KMS-11 (cell line): ENCODE results near the gene ZSWIM6.

Source experiments
- H2AFZ ChIP-seq: fragments of 200-600 bp; sonication (generic); 2 replicates; pipeline ENCODE4 v1.6.1; 2016; ENCODE audit warnings: antibody characterized with exemption, mixed run types, low read depth
- H3K27ac ChIP-seq: fragments of 200-600 bp; sonication (generic); 2 replicates; pipeline ENCODE4 v1.6.1; 2016; ENCODE audit warnings: mild to moderate bottlenecking, mixed run types
- H3K27me3 ChIP-seq: fragments of 200-600 bp; sonication (generic); 2 replicates; pipeline ENCODE4 v1.6.1; 2017; ENCODE audit warnings: mild to moderate bottlenecking, low read depth, mixed run types, moderate library complexity; ENCODE audit not compliant: insufficient read depth
- H3K36me3 ChIP-seq: fragments of 200-600 bp; sonication (generic); 2 replicates; pipeline ENCODE4 v1.6.1; 2017; ENCODE audit warnings: mild to moderate bottlenecking, mixed run types; ENCODE audit not compliant: insufficient read depth
- H3K4me1 ChIP-seq: fragments of 200-600 bp; sonication (generic); 2 replicates; pipeline ENCODE4 v1.6.1; 2016; ENCODE audit warnings: mild to moderate bottlenecking, low read depth, mixed run types; ENCODE audit not compliant: poor library complexity, severe bottlenecking
- H3K4me2 ChIP-seq: fragments of 200-600 bp; sonication (generic); 2 replicates; pipeline ENCODE4 v1.7.0; 2016; ENCODE audit warnings: mild to moderate bottlenecking, mixed run types
- H3K4me3 ChIP-seq: fragments of 200-600 bp; sonication (generic); IDR thresholded peaks from 2 replicates; pipeline ENCODE4 v1.6.1; 2017; ENCODE audit warnings: low read depth, low read length, mixed read lengths; ENCODE audit not compliant: insufficient read depth
- H3K79me2 ChIP-seq: fragments of 200-600 bp; sonication (generic); 2 replicates; pipeline ENCODE4 v1.6.1; 2016; ENCODE audit warnings: low read depth, mixed run types; ENCODE audit not compliant: insufficient read depth
- H3K9ac ChIP-seq: fragments of 200-600 bp; sonication (generic); 2 replicates; pipeline ENCODE4 v1.6.1; 2016; ENCODE audit warnings: mild to moderate bottlenecking, mixed run types
- H4K20me1 ChIP-seq: fragments of 200-600 bp; sonication (generic); 2 replicates; pipeline ENCODE4 v1.6.1; 2016; ENCODE audit warnings: mild to moderate bottlenecking, mixed run types; ENCODE audit not compliant: insufficient read depth
- CTCF ChIP-seq: fragments of 200-600 bp; sonication (generic); conservative IDR thresholded peaks from 2 replicates; pipeline ENCODE4 v1.6.1; 2017; ENCODE audit warnings: low read depth, mild to moderate bottlenecking, antibody characterized with exemption, low read length, moderate library complexity, mixed read lengths

The ZSWIM6 gene

DNA sequence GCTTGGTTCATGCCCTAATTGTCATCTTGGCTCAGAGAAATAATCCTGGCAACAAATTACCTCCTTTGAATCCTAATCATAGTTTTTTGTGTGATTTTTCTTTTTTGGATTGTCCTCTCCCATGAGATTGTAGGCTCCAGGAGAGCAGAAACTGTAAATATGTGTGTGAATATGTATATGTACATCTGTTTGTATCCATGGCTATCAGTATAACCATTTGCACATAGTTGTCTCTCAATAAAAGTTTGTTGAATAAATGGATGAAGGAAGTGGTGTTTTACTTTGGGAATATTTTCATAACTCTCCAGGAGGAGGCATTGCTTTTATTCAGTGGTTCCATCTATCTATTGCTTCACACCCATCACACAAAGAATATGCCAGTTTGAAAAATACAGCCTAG, 20.1 kb downstream of the ZSWIM6 start:
- Histone ChIP-seq H3K79me2 (peaks cover 31% of the 10 kb centered on the region; the same call in 1 of the 2 replicates), H3K27me3 (no peaks in the 10 kb centered on the region), H4K20me1 (no peaks in the 10 kb centered on the region), H3K36me3 (no peaks in the 10 kb centered on the region), H2AFZ (no peak overlapping the region), H3K4me2 (no peak overlapping the region), H3K27ac (no peak overlapping the region), H3K9ac (no peak overlapping the region), H3K4me3 (no peak overlapping the region), H3K4me1 (peaks cover 12% of the 10 kb centered on the region)
- TF ChIP-seq CTCF = no peak

DNA sequence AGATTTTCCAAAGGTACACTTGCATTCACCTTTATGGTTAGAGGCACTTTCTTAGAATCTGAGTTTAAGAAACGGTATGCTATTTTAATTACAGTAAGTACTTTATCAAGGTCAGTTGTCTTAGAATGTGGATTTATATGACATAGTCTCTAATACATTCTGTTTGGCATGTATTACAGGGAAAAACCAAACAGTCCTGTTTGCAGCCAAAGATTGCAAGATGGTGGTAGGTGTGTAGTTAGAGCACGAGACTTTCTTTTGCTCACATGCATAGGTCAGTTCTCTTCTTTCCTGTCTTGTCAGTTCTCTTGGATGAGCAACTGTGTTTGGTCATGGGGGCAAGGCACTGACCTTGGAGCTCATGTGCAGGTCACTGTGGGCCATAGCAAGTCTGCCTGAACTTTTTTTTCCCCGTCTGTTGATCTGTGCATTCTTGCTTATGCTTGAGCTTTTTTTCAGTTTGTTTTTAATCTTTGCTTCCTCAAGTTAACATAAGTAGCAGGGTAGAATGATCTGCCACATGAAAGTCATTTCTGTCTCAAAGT, 20.6 kb downstream of the ZSWIM6 start:
- no peak overlapping the region for H3K4me2 ChIP-seq
- no peak overlapping the region for H3K4me3 ChIP-seq
- H3K27me3 ChIP-seq = no peaks in the 10 kb centered on the region
- H4K20me1 ChIP-seq = no peaks in the 10 kb centered on the region
- H3K36me3 ChIP-seq = no peaks in the 10 kb centered on the region
- peaks cover 27% of the 10 kb centered on the region; the same call in 1 of the 2 replicates for H3K79me2 ChIP-seq
- no peak for TF ChIP-seq CTCF
- H3K9ac ChIP-seq = no peak overlapping the region
- H3K4me1 ChIP-seq = peaks cover 12% of the 10 kb centered on the region
- H2AFZ ChIP-seq = no peak overlapping the region
- H3K27ac ChIP-seq = no peak overlapping the region

DNA sequence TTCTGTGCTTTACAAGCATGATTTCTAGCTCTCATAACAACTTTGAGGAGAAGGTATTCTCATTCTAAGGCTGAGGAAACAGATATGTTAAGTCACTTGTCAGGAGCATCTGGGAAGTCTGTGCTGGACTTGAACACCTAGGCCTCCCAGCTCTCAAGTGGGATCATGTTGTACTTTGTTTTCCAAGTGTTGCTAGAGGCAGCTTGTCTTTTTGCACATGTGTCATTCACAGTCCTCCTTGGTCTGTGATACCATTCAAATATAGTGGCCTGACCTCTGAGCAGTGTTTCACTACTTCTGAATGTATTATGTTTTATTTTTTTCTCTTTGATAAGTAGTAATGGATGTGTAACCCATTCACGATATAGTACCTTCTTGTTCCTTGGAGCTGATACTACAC, 21.2 kb downstream of the ZSWIM6 start:
- no peak overlapping the region for H3K27ac ChIP-seq
- no peak overlapping the region for H3K4me2 ChIP-seq
- H3K27me3 ChIP-seq = no peaks in the 10 kb centered on the region
- H3K4me3 ChIP-seq = no peak overlapping the region
- no peak overlapping the region for H2AFZ ChIP-seq
- TF ChIP-seq CTCF = no peak
- H3K79me2 ChIP-seq = peaks cover 27% of the 10 kb centered on the region; the same call in 1 of the 2 replicates
- peaks cover 12% of the 10 kb centered on the region for H3K4me1 ChIP-seq
- H3K36me3 ChIP-seq = no peaks in the 10 kb centered on the region
- H3K9ac ChIP-seq = no peak overlapping the region
- H4K20me1 ChIP-seq = no peaks in the 10 kb centered on the region

DNA sequence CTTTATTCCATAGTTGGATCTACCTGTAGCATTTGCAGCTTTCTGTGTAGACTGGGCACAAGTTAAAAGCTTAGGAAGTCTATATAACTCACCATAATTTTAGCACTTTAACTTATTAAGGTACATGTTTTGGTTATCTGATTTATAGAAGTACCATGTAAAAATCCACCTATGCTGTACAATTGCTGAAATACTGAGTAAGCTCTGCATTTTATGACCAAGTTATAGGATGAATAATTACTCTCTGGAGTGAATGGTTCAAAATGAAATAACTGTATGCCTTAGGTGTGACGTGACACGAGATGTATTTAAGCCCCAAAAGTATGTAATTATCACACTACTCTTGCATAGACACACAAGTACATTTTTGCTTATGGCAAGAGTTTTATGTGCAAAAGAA, 22.1 kb downstream of the ZSWIM6 start:
- H3K79me2 ChIP-seq = peaks cover 26% of the 10 kb centered on the region; the same call in 1 of the 2 replicates

More for the DNA sequence above, 22.1 kb downstream of the ZSWIM6 start:
- Histone ChIP-seq H3K27me3 (no peaks in the 10 kb centered on the region), H4K20me1 (no peaks in the 10 kb centered on the region), H3K27ac (no peak overlapping the region), H3K4me3 (no peak overlapping the region), H3K9ac (no peak overlapping the region), H2AFZ (no peak overlapping the region), H3K4me2 (no peak overlapping the region), H3K36me3 (no peaks in the 10 kb centered on the region), H3K4me1 (peaks cover 12% of the 10 kb centered on the region)
- no peak for TF ChIP-seq CTCF
